GM18951 (cell line): ENCODE data around the gene FEM1B.

ENCODE experiments used
- POLR2A ChIP-seq: IDR thresholded peaks from 4 replicates; pipeline ENCODE4 v1.6.1; 2011; ENCODE audit warnings: mild to moderate bottlenecking; ENCODE audit not compliant: insufficient read length, insufficient read depth; ENCODE audit errors: extremely low read depth
- in situ Hi-C: fragments of 300-500 bp; cut with MboI; formaldehyde crosslinking; loops from one replicate; pipeline ENCODE4 v1.12.0; 2022; ENCODE audit warnings: low sequenced_read_pairs, mixed read lengths, inconsistent platforms; ENCODE audit not compliant: unreplicated experiment

FEM1B gene

DNA sequence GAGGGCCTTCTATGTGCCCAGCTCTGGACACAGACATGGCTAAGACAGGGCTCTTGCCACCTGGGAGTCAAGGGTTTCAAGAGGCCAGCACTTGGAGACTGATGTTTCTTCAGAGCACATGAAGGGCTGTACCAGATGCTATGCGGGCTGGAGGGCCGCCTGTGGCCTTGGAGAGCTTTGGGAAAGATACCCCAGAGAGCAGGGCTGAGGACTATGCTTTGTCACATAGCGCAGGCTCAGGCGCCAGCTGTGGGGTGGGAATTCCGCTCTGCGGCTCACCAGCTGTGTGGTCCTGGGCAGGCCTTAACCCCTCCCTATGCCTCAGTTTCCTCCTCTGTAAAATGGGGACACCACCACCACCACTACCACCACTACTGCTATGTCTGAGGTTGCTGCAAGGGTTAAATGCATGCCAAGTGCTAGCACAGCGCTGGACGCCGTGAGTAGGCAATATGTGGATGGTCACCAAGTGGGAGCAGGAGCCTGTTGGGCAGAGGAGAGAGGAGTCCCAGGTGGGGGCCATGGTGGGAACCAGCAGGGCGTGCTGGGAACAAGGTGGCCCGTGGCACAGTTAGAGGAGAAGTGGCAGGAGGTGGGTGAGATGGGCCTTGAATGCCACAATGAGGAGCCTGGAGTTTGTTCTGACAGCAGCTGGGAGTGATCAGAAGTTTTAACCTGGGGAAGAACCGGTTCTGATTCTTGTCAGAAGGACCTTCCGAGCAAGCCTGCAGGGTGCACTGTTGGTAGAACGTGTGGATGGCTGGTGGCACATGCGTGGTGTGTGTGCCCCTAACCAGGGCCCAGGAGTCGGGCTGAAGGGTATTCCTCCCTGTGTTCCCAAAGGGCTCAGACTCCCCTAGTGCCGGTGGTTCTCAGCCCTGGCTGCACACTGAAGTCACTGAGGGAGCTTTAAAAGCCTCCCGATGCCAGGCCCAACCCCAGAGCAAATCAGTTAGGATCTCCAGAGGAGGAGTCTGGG is 41.7 kb downstream of the FEM1B start:
- in situ Hi-C loops, result no loop called here
- no peak for TF ChIP-seq POLR2A

DNA sequence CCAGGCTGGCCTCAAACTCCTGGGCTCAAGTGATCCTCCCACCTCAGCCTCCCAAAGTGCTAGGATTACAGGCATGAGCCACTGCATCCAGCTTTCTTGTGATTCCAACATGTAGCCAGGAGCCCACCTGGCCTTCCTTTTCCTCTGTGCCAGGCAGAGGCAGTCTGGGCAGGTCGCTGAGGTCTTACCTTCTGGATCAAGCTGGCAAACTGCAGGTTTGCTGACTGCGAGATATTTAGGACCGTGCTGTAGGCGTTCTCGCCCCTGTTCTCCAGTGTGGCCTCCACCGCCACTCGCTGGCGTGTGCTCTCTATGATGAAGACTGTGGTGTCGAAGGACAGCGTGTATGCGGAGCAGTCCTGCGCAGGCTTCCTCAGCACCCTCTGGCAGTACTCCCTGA is 42.5 kb downstream of the FEM1B start:
- no peak for TF ChIP-seq POLR2A
- in situ Hi-C loops, result no loop called here

DNA sequence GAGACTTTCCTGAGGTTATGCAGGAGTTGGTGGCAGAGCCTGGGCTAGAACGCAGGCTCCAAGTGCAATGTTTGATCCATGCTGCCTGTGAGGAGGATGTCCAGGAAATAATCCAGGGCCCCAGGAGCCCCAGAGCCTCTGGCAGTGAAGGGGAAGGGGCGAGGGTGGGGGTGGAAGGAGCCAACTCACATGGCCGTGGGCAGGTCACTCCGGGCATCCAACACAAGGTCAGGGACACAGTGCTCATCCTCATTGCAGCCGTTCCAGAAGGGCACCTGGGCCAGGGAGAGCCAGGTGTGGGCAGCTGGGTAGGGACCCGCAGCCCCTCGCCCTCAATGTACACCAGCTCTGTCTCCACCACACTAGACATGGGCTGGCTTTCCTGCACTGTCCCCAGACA is 43.7 kb downstream of the FEM1B start:
- no peak for TF ChIP-seq POLR2A
- in situ Hi-C loops, result no loop called here

DNA sequence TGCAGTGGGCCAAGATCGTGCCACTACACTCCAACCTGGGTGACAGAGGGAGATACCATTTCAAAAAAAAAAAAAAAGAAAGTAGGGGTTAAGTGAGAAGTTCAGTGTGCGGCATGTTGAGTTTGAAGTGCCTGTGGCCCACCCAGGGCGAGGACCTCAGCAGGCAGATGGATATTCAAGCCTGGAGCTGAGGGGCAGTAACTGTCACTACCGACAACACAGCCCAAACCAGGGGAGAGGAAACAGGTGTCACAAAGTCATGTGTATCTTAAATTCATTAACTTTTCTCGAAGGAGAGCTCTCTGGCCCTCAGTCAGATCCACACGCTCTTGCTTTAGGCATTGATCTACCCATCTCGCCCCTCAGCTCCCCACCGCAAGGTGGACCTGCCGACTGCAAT is 45.3 kb downstream of the FEM1B start:
- TF ChIP-seq POLR2A, result no peak
- in situ Hi-C loops, result no loop called here

DNA sequence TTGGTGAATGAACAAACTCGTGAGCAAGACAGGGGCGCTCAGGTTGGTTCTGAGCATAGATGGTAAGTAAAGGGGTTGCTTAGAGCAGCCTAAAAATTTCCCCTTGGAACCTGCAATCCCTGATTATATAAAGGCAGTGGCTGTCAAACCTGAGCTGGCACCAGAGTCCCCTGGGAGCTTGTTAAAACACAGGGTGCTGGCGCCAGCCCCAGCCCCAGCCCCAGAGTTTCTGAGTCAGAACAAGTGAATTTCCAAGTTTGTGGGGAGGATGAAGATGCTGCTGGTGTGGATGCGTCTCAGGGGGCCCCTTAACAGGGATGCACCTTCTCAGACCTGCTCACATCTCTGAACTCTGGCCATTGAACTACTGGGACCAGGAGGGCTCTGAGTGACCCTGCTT is 48.2 kb downstream of the FEM1B start:
- in situ Hi-C loops, result no loop called here
- TF ChIP-seq POLR2A, result no peak

DNA sequence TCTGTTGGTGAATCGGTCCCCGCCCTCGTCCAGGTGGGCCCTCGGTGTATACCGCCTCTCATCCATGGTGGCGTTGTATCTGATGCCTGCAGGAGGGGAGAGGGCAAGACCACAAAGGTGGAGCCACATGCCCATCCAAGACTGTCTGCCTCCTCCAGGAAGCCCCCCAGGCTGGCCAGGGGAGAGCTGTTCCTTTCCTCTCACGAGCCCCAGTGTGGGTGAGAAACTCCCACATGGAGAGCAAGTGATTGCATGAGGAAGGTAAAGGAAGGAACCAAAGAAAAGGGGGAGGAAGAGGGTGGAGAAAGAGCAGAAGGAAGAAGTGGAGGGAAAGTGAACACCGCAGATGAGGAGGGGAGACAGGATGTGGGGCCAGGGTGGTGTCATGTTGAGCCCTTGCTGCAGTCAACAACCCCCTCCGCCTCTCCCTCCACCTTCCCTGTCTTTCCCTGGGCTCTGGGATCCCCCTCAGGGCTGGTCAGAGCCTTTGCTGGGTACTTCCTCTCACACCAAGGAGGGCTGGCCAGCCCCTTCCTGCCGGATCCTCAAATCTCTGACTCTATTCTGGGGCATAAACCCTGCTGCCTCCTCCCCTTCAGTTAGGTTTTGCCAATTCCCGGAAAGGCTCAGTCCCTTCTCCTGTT is 49.3 kb downstream of the FEM1B start:
- TF ChIP-seq POLR2A, result no peak
- in situ Hi-C loops, result no loop called here

DNA sequence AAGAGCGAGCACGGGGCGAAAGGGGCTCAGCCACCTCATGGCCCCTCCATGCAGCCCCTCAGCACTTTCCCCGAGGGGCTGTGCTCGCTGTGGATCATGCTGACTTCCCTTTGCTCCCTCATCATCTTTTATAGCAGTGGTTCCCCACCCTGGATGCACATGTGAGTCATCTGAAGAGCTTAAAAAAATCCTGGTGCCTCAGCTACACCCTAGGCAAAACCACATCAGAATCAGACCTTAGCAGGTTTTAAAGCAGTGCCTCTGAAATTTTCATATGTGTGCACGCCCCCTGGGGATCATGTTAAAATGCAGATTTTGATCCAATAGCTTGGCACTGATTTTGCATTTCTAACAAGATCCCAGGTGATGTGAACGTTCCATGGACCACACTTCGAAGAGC is 50.9 kb downstream of the FEM1B start:
- in situ Hi-C loops, result no loop called here

DNA sequence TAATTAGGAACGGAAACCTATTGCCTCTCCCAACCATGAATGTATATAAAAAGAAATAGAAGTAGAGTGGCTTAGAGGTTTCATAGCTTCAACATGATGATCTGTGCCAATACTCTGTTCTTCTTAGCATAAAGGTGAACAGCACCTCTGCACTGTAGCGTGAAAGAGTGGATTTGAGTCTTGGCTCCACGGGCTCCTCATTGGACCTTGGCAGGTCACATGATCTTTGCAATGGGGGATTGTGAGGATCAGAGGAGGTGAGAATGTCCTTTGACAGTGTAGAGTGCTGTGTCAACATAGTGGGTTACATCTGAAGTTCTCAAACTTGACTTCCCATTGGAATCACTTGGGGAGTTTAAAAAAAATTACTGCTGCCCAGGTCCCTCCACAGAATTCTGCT is 51.4 kb downstream of the FEM1B start:
- in situ Hi-C loops, result no loop called here
- no peak for TF ChIP-seq POLR2A

More for the DNA sequence above, 50.9 kb downstream of the FEM1B start:
- TF ChIP-seq POLR2A, result no peak

DNA sequence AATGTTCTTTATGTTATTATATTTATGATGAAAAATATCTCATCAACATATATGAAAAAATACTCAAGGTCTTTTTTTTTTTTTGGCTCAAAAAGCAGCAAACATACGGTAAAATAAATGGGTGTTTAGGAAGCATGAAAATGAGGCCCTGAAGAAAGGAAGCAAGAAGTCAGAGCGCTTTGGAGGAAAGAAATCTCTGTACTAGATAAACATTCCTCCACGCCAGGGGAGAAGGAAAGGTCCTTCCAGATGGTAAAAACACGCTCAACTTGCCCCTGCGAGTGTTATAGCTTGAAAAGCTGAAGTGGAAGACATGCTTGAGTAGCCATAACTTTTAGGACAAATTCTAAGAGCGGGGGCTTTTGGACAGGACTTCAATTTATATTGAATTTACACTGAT is 52.9 kb downstream of the FEM1B start:
- in situ Hi-C loops, result no loop called here
- TF ChIP-seq POLR2A, result no peak

DNA sequence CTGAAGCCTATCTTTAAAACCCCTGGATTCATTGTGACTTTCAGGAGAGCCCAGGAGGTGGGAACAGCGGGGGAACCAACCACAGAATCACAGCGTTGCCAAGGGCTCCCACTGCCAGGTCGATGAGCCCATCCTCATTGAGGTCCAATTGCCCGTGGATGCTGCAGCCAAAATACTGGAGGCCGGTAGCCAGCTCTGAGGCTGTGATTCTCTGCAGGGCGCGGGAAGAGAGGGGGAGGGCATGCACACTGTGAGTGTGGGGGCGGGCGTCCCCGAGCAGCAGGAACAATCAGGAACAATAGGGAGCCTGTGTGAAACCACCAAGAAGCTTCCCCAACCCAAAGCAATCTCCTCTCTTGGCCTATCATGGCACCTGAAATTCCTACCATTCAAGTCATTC is 53.4 kb downstream of the FEM1B start:
- in situ Hi-C loops, result no loop called here
- TF ChIP-seq POLR2A, result no peak

DNA sequence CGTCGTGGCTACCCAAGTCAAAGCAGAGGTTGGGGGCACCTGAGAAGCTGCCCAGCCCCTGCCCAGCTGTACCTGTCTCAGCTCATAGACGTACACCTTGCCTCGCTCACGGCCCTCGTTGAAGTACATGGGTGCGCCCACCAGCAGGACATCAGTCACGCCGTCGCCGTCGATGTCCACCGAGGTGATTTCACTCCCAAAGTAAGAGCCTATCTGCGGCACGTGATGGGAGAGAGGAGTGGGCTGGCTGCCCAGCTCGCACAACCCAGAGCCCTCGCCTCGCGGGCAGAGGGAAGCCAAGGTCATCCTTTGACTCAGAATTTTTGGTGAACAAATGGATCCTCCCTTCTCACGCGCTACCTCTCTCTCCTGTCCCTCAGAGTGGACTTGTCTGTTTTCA is 54.7 kb downstream of the FEM1B start:
- TF ChIP-seq POLR2A, result no peak
- in situ Hi-C loops, result no loop called here

DNA sequence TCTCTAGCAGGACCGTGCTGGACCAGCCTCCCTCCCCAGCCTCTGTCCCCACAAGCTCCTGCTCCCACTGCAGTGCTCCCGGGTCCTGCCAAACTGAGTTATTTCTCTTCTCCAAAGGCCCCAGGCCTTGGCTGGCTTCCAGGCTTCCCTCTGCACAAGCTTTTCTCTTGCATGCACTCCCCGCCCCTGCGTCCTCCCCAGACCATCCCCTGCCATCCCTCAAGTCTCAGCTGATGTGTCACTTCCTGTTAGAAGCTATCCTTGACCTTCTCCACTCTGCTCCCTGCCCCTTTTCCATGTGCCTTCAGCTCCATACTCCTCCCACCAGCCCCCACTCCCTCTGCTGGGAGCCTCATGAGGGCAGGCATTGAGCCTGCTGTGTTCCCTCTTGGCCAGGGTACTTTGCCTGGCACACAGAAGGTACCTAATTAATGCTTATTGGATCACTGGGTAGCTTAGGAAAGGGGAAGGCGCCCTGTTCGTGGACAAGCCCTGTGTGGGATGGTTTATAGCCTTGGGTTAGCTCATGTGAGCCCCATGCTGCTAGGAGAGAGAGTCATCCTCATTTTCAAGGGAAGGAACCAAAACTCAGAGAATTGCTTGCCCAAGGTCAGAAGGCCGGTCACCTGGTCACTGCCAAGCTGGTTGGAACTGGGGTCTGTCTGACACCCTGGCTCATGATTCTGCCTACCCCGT is 56.4 kb downstream of the FEM1B start:
- TF ChIP-seq POLR2A, result no peak
- in situ Hi-C loops, result no loop called here

DNA sequence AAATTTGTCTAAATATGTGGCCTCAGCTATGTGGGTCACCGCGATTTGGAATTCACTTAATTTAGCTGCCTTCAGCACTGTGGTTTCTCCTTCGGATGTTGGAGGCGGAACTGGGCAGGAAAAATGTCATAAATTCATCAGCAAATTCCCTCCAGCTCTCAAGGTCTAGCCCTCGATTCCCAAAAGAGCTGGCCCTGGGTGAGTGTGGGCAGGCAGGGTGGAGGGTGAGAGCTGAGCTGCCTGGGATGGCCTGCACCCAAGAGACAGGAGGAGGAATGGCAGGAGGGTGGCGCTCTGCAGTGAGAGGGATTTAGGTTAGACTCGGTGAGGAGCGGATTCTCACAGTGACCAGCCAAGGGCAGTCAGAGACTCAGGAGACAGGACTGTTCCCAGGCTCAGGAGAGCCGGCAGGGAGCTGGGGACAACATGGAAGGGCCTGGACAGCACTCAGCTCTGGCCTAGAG is 57.1 kb downstream of the FEM1B start:
- in situ Hi-C loops, result no loop called here

More for the DNA sequence above, 57.1 kb downstream of the FEM1B start:
- TF ChIP-seq POLR2A, result no peak
